Hepatocyte (in vitro differentiated cells): Measurements from ENCODE around the gene MYRF.

Source experiments
- CTCF ChIP-seq: fragments of 200-600 bp; sonication (generic); IDR thresholded peaks from 2 replicates; pipeline ENCODE4 v1.5.1; 2016; ENCODE audit warnings: antibody characterized with exemption, mild to moderate bottlenecking; ENCODE audit not compliant: poor library complexity
- EZH2 ChIP-seq: fragments of 200-600 bp; sonication (generic); IDR thresholded peaks from 2 replicates; pipeline ENCODE4 v1.6.1; 2016; ENCODE audit warnings: antibody characterized with exemption, mild to moderate bottlenecking, borderline replicate concordance
- EZH2phosphoT487 ChIP-seq: fragments of 200-600 bp; sonication (generic); IDR thresholded peaks from one replicate; pipeline ENCODE4 v1.6.1; 2018; ENCODE audit warnings: antibody characterized with exemption, mild to moderate bottlenecking, low read depth, moderate library complexity; ENCODE audit not compliant: unreplicated experiment, severe bottlenecking

GRCh38 chr11:61709110-61709509 is 43.3 kb upstream of the MYRF start:
- no peak for TF ChIP-seq EZH2
- no peak for TF ChIP-seq CTCF
- TF ChIP-seq EZH2phosphoT487 = no peak
